Measurements from ENCODE around the gene GCNA. TPM values are rescaled to one million over a fixed set of nuclear protein-coding genes. Genes with fewer than 3 reads are reported as not detected.

GCNA gene
- total and polyA plus RNA-seq, 12 donors: 0.53 to 2.7 (median 1.4) TPM

GRCh38 chrX:71619193-71619592 lies 41.0 kb downstream of the GCNA start:
- intact Hi-C loops (cut with DNase I): no loop called here
- no peak for ATAC-seq
- no peak for DNase-seq
- WGBS, 2 donors: 89 to 93% methylated on average over 8 of the region's 8 CpGs
- Histone ChIP-seq H3K4me3 (no peak overlapping the region), H3K4me1 (peaks cover 0 to 38% (median 14%) of the 10 kb centered on the region in 9 donors), H3K9me3 (no peaks in the 10 kb centered on the region), H3K36me3 (peaks cover 0 to 8% (median 0%) of the 10 kb centered on the region in 9 donors), H3K27ac (peak overlapping the region in 1 of 10 donors; percentile 47), H3K27me3 (no peaks in the 10 kb centered on the region)
- no peak for TF ChIP-seq CTCF (IDR thresholded peaks at IDR 0.05)

GRCh38 chrX:71619986-71620385 lies 41.7 kb downstream of the GCNA start:
- H3K36me3 ChIP-seq: peaks cover 0 to 1% (median 0%) of the 10 kb centered on the region in 9 donors
- no peaks in the 10 kb centered on the region for H3K27me3 ChIP-seq
- H3K4me3 ChIP-seq: no peak overlapping the region
- H3K9me3 ChIP-seq: no peaks in the 10 kb centered on the region
- H3K27ac ChIP-seq: peak overlapping the region in 1 of 10 donors; percentile 34
- no peak for ATAC-seq
- intact Hi-C loops (cut with DNase I): no loop called here
- no peak for DNase-seq
- TF ChIP-seq CTCF (IDR thresholded peaks at IDR 0.05): no peak
- peaks cover 0 to 41% (median 14%) of the 10 kb centered on the region in 9 donors for H3K4me1 ChIP-seq
- WGBS, 2 donors: 82 to 92% methylated on average over 1 of the region's 1 CpG

- peaks cover 0 to 41% (median 14%) of the 10 kb centered on the region in 9 donors for H3K4me1 ChIP-seq
- no peaks in the 10 kb centered on the region for H3K27me3 ChIP-seq
- H3K27ac ChIP-seq: peak overlapping the region in 7 of 10 donors; percentile 63 to 85 (median 74)
- H3K36me3 ChIP-seq: no peaks in the 10 kb centered on the region
- peak in 1 of 2 donors; percentile 6 for DNase-seq
- WGBS, 2 donors: 32 to 35% methylated on average over 6 of the region's 6 CpGs
- intact Hi-C loops (cut with DNase I): no loop called here
- H3K9me3 ChIP-seq: no peaks in the 10 kb centered on the region
- TF ChIP-seq CTCF (IDR thresholded peaks at IDR 0.05): no peak
- no peak overlapping the region for H3K4me3 ChIP-seq
- ATAC-seq: peak in 4 of 8 donors; percentile 43 to 64 (median 54)
Measured at GRCh38 chrX:71621603-71622002, 43.4 kb downstream of the GCNA start.

- no peak for DNase-seq
- peak overlapping the region; percentile 2 to 85 (median 73) for H3K27ac ChIP-seq
- no peaks in the 10 kb centered on the region for H3K27me3 ChIP-seq
- ATAC-seq: peak in 1 of 8 donors; percentile 5
- no peaks in the 10 kb centered on the region for H3K9me3 ChIP-seq
- H3K4me3 ChIP-seq: no peak overlapping the region
- H3K4me1 ChIP-seq: peaks cover 0 to 41% (median 14%) of the 10 kb centered on the region in 9 donors
- TF ChIP-seq CTCF (IDR thresholded peaks at IDR 0.05): no peak
- intact Hi-C loops (cut with DNase I): no loop called here
- 79 to 86% methylated on average over 9 of the region's 9 CpGs for WGBS, 2 donors
- H3K36me3 ChIP-seq: no peaks in the 10 kb centered on the region
Measured at GRCh38 chrX:71622032-71622575, 43.9 kb downstream of the GCNA start.
